GM18502 (cell line): Measurements from ENCODE around the gene CPAMD8.

Source experiments
- ATAC-seq: cut with Tn5 transposase; IDR thresholded peaks from one replicate; pipeline ENCODE4 v1.9.1; 2021; ENCODE audit warnings: mild to moderate bottlenecking; ENCODE audit not compliant: unreplicated experiment, poor library complexity

Gene CPAMD8

GRCh38 chr19:16851031-16851712, 175.4 kb downstream of the CPAMD8 start:
- no peak for ATAC-seq

GRCh38 chr19:16850133-16850532, 176.5 kb downstream of the CPAMD8 start:
- no peak for ATAC-seq

DNA sequence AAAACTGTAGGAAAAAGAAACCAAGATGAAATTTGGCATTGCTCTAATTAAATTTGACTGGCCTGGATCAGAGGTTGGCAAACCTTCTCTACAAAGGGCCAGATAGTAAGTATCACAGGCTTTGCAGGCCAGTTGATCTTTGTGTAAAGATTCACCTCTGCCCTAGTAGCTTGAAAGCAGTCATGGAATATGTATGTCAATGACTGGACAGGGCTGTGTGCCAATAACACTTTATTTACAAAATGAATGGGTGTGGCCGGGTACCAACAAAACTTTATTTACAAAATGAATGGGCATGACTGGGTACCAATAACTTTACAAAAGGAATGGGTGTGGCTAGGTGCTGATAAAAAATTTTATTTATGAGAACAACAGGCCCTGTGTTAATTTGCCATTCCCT, 177.4 kb downstream of the CPAMD8 start:
- no peak for ATAC-seq

GRCh38 chr19:16847430-16847829, 179.2 kb downstream of the CPAMD8 start:
- no peak for ATAC-seq

GRCh38 chr19:16846901-16847300, 179.7 kb downstream of the CPAMD8 start:
- no peak for ATAC-seq
